ENCODE results near the gene RACGAP1. TPM values are rescaled to one million over a fixed set of nuclear protein-coding genes. Genes with fewer than 3 reads are reported as not detected.

Gene RACGAP1
- total and polyA plus RNA-seq, 2 of the 8 experiments (the other 6 are each of a cell fraction or from before 2014, with no cell fraction given): 18.0 to 66.3 TPM

GRCh38 chr12:50070314-50071060, 45.2 kb upstream of the RACGAP1 start (continued):
- TF ChIP-seq CTCF (IDR thresholded peaks at IDR 0.05; ENCODE audit: control extremely low read depth in 1 of 3, insufficient read depth in 1 of 3, low read depth in 1 of 3, low read length in 3 of 3) (peak; percentile 84 to 98 (median 96)), RAD21 (IDR thresholded peaks at IDR 0.05 in 1 of 2, conservative IDR thresholded peaks at IDR 0.05 in 1 of 2; ENCODE audit: low read depth in 2 of 2, low read length in 2 of 2) (peak; percentile 77 to 86)
